DMS79 treated with DMSO at 0.1 percent for 48 hours (cell line): Measurements from ENCODE around the gene RHEB.

ENCODE experiments used
- DNase-seq: peaks from one replicate; lab custom pipeline; 2025; lab: John Stamatoyannopoulos, UW

RHEB gene

DNA sequence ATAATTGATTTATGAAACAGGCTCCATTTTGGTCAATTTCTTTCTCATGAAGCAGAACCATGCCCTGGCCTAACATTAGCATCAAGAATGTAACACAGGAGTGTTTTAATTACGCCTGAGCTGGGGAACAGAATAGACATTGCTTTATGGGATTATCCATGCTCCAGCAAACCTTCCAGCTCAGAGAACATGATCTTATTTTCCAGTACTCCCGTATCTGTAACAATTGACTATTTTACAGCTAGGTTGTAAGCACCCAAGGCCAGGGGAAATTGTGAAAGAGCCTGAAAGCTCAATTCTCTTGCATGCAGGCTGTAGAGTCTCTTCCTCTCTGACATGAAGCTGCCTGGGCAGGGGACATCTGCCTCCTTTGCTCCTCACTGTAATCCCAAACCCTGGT is 49.0 kb downstream of the RHEB start:
- no peak for DNase-seq

DNA sequence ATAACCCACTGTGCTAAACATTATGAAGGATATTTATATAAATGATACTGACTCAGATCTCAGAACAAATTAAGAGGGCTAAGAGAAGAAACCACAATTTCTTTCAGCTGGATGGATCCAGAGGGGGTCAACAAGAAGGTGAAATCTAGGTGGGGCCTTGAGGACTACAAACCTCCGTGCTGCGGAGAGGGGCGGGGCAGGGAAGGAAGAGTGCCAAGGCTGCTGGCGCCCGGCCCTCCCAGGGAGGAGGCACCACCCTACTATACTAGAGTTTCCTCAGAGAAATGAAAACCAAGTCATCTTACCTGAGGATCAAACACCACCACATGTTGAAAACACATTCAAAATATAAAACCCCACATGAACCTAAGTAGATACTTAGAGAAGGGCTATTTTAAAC is 50.4 kb downstream of the RHEB start:
- DNase-seq, result no peak

DNA sequence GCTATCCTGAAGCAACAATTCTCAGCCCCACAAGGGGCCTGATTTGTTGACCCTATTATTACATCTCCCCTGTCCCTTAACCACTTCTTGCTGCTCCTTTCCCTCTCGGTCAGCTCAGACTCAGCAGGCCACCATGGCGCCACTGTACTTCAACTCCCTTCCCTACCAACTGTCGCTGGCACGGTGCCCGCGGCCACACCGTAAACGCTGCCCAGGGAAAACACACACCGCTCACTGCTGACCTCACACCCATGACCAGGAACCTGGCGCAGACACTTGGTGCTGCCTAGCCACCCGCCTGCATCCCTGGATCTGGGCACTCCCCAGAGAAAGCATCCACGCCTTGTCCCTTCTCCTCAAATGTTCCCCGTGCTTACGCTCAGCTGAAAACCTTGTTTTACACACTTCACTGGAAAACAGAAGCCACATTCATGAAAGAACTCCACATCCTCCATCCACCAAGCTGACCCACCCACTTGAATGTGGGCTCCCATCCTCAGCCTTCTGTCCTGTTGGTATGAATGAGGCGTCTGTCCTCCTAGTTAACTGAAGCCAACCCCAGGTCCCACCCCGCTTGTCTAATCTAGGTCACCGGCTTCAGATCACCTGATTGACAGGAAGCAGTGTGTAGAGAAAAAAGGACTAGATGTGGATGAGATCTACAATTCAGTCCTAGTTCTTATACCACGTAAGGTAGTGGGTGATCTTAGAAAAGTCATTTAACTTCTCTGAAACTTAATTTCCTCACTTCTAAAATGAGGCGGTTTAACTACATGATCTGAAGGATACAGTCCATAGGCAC is 51.3 kb downstream of the RHEB start:
- DNase-seq, result no peak

DNA sequence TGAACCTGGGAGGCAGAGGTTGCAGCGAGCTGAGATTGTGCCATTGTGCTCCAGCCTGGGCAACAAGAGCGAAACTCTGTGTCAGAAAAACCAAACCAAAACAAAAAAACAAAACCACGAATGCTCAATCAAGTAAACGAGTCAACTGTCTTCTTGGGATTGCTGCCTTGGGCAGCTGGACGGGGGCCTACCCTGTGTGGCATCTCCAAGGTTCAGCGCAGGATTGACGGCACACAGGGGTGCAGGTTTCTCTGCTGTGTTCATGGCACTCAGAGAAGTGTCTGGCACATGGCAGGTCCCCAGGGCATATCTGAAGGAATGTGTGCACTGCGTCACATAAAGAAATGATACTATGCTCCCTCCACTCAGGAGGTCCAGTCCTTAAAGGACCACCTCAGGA is 54.5 kb downstream of the RHEB start:
- no peak for DNase-seq

DNA sequence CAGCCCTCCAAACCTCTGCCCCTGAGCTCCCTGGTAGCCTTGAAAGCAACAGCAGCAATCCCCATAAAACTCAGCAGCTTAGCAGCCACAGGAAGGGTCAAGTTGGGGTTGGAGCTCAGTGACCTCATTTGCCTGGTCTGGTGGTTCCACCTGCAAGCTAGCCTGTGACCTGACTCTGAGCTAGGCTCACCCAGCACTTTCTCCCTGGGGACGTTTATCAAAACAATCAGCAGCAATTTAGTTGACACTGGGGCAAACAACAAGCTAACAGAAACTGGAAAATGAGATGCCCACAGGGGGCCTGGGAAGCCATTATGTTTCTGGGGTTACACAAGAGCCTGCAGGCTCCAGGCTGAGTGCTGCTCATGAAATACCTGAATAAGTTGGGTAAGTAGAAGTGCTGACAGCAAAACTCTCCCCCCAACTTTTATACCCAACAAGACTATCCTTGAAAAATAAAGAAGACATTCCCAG is 57.4 kb downstream of the RHEB start:
- no peak for DNase-seq

DNA sequence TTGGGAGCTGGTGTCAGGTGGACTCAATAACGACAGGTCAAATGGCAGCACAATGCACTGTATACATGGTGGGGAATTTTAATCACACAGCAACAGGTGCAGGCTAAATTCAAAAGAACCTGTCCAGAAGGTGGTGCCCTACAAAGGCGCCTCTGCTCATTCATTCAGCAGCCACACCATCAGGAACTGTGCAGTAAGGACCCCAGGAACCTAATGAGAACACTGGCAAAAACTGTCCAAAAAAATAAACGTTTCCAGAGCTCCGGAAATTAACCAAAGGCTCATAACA is 57.8 kb downstream of the RHEB start:
- DNase-seq, result no peak

DNA sequence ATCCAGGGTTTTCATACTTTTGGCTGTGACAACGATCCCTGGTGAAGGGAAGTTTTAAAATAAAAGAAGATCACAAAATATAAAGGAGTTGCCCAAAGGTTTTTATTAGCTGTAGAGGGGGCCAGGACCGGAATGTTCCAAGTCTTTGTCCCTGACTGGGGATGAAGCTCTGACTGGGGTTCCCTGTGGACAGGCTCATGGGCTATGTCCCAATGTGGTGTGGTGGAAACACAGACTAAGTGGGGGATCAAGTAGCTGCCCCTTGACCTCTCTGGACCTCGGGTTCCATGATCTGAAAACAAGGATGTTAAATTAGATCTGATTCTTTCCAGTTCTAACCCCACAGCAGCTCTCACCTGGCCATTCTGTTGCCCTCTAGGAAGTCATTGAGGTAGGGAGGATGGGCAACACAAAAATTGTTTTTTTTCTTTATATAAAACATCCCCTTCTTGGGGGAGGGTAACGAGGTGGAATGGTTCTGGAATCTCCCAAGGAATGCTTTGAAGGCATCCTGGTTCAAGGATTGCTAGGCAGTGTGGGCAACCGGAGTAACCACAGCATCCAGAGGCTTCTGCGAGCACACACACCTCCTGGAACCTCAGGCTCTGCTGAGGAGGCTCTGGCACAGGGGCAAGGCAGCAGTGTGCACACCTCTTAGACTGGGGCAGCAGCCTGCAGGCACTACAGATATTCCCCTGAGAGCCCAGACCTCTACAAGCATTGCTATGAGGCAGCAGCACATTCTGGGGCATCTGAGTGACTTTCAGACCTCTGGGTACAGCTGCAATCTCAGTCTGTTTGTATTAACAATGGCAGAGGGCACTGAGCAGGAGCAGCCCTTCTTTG is 58.4 kb downstream of the RHEB start:
- DNase-seq, result no peak

DNA sequence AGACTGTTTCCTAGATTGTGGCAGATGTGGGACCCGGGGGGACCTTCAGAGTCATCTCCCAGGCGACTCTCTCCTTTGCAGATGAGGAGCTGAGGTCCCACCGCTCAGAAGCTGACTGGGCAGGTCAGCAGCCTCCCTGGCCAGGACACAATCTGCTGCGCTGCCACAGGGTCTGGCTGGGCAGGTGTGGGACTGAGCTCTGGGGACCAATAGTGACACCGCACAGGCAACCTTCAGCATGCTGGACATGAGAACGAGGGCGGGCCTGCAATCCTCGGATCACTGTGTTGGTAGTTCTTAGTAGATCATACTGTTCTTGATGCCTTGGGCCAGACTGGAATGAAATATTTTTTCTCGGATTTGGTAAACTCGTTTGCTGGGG is 59.2 kb downstream of the RHEB start:
- DNase-seq, result no peak

DNA sequence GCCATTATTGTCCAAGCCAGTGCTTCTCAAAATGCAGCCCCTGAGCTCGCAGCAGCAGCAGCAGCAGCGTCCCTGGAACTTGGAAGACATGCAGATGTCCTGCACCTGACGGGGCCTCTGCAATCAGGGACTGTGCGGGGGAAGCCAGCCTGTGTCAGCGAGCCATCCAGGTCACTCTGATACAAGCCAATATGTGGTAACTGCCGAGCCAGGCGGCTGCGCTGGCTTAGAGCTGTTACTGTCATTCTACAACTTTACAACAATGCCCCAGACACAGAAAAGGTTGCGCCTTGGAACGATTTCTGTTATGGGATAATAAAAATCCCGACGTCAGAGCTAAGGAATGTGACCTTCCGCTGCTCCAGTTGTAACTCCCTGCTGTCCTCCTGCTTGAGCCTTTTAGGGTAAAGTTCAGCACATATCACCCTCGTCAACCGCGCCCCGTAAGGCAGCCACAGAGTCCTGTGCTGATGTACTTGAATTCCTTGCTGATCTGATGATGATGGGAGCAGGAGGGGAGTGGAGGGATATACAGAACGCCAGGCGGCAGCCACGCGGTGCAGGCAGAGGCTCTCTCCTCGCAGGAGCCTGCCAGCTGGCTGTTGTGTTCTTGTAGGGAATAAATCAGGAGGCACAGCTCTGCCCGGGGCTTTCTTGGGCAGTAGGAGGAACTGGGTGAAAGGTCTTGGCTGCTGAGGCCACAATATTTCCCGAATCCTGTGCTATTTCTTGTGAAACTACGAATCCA is 59.8 kb downstream of the RHEB start:
- DNase-seq, result no peak

DNA sequence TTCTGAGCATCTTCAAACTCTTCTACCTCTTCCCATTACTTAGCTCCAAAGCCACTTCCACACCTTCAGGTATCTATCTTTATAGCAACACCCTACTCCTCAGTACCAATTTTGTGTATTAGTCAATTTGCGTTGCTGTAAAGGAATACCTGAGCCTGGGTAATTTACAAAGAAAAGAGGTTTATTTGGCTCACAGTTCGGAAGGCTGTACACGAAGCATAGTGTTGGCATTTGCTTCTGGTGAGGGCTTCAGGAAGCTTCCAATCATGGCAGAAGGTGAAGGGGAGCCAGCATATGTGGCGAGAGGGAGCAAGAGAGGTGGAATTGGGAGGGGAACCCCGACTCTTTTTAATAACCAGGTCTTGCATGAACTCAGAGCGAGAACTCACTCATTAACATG is 62.2 kb downstream of the RHEB start:
- no peak for DNase-seq

DNA sequence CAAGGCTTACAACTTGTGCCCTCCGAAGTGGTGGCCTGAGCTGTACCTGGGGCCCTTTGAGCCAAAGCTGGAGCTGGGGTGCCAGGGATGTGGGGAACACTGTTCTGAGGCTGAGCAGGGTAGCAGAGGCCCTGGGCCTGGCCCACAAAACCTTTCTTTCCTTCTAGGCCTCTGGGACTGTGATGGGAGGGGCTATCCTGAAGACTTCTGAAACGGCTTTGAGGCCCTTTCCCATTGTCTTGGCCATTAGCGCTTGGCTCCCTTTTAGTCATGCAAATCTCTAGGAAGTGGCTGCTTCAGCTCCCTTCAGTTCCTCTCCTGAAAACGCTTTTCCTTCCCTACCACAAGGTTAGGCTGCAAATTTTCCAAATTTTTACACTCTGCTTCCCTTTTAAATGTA is 62.9 kb downstream of the RHEB start:
- no peak for DNase-seq

DNA sequence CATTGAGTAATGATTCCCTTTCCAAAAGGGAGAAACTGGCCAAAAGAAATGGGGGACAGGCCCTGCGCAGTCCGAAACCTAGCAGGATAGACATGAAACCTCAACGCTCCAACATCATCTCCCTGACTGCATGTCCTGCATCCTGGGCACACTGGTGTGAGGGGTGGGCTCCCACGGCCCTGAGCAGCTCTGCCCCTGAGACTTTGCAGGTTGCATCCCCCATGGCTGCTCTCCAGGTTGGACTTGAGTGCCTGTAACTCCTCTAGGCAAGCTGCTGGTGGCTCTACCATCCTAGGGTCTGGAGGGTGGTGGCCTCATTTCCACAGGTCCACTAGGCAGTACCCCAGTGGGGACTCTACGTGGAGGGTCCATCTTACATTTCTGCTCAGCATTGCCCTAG is 63.4 kb downstream of the RHEB start:
- DNase-seq, result no peak

DNA sequence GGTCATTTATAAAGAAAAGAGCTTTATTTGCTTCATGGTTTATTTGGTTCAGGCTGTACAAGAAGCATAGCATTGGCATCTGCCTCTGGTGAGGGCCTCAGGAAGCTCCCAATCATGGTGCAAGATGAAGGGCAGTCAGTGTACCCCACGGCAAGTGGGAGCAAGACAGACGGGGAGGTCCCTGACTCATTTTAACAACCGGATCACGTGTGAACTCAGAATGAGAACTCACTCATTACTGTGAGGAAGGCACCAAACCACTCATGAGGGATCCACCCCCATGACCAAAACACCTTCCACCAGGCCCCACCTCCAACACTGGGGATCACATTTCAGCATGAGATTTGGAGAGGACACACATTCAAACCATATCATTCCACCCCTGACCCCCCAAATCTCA is 64.0 kb downstream of the RHEB start:
- no peak for DNase-seq

DNA sequence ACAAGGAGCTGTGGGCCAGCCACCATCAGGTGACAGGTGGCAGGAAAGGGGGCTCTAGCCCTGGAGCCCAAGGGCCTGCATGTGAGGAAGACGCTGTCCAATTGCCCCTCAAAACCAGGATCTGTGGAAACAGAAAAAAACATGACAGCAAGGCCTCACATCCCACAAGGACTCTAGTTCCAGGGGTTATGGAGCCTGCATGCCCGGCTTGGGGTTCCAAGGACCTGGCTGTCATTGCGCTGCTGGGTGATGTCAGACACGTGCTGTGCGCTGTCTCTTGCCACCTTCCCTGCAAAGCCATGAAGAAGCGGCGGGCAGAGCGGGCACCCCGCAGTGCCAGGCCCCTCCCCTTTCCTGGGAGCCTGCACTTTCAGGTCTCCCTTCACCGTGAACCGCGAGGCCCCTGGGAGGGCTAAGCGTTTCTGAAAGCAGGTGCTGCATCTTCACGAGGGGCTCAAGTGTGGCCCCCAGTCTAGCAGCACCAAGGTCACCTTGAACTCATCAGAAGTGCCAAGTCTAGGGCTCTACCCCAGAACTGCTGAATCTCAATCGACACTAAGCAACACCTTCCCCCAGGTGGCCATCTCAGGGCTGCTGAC is 64.7 kb downstream of the RHEB start:
- DNase-seq, result no peak

DNA sequence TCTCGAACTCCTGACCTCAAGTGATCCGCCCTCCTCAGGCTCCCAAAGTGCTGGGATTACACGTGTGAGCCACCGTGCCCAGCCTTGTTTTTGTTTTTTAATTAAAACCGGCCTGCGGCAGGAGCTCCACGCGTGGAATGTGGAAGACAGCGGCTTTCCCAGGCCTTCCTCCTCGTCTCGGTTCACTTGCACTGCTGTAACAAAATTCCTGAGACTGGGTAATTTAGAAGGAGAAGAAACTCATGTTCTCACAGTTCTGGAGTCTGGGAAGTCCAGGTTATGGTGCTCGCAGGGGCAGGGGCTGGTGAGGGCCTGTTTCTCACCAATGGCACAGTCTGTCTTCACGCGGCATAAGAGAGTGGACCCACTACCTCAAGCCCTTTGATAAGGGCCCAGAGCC is 65.4 kb downstream of the RHEB start:
- DNase-seq, result no peak

DNA sequence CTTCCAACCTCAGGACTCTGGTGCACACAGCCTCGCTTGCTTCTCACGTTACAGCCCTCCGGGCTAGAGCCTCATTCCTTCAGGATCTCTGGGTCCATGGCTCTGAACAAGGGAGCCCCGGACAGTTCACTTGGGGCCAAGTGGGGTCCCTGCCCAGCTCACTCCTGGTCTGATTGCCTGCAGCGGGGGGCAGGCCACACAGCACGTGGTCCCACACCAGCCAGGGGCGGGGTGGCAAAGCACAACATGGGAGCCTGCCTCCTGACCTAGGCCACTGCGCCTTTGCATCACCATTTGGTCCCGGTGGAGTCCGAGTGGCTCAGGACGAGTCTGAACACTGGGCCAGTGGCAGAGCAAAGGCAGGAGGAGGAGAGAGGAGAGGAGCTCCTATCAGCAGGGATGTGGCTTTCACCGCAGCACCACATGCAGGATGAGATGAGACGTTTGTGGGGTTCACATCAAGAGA is 66.3 kb downstream of the RHEB start:
- no peak for DNase-seq

DNA sequence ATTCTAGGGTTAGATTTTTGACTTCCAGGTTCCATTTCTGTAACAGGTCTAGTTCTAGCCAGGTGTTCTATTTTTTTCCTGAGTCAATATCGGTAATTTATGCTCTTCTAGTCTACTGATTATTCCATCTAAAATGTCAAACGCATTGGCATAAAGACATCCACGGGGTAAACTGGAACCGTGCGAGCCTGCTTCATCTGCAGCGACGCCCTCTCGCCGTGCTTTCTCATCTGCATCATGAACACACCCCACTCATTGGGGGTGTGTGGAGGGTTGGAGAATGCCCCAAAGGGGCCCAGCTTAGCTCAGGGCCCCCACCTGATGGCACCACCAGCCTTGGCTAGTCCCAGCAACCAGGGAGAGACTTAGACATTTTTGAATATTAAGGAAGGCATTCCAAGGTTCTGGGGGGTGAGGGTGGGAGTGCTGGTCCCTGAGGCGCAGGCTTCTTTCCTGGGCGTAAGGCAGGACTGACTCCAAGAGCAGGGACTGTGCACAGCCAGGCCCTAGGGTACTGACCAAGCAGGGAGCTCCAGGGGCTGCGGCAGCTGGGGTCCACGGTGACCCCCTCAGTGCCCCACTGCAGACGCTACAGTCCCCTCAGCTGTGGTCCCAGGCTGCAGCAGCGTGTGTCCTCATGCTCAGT is 66.9 kb downstream of the RHEB start:
- no peak for DNase-seq

DNA sequence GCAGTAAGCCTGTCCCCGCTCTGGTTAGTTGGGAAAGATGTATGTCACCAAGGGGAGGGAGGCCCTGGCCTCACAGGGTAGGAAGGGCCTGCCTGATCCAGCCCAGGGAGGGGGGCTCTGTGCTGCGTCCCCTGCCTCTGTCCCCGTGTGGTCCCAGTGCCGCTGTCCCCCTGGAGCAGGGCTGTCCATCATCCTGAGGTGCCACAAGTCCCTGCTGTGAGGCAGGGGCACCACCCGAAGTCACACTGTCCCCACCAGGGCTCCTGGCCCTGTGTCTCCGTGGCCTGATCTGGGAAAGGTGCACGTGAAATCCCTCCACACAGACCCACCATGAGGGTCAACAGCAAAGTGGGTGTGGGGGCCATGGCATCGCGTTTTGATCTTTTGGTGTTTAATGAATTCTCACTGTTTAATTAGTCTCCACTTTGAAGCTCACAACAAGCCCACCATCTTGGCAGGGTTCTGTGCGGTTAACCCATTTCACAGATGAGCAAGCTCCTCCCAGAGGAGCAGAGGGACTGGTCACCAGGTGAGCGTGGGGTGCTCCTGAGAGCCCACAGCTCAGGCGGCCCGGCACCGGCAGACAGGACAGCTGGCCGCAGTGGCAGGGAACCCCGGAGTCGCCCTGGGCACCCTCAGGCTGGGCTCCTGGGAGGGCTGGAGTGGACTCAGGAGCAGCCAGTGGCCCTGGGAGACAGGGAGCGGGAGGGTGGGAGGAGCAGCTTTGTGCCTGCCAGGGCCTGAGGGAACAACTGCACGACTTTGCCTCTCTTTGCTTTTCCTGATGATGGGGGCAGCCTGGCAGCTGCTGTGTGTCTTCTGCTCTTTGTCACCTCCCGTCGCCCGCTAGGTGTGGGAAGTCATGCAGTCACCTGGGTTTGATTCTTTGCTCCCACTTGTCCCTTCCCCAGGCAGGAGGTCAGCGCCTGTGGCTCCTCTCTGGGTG is 67.8 kb downstream of the RHEB start:
- no peak for DNase-seq

DNA sequence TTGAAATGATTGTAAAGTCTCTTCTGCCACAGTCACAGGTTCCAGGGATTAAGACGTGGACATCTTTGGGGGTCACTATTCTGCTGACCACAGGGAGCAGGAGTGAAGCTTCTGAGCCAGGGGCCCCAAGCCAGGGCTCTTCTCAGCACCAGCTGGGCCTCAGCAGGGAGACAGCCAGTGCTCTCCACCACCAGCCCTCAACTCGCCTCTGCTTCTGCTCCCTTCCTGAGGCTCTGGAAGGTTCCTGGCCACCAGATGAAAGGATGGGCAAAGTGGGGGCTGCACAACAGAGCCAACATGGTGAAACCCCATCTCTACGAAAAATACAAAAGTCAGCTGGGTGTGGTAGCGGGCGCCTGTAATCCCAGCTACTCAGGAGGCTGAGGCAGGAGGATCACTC is 68.5 kb downstream of the RHEB start:
- DNase-seq, result no peak

DNA sequence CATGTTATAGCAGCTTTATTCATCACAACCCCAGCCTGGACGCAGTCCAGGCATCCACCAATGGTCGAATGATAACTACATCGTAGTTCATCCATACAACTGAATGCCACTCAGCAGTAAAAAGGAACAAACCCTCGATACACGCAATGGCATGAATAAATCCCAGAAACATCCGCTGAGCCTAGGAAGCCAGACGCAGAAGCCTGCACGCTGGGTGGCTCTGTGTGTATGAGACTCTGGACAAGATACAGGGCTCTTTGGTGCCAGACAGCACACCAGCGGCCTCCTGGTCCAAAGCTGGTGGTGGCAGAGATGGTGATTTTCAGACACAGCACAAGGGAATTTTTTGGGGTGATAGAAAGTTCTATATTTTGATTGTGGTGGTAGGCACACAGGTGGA is 69.7 kb downstream of the RHEB start:
- DNase-seq, result no peak
